ENCODE results near the gene IKBKE. TPM values are rescaled to one million over a fixed set of nuclear protein-coding genes. Genes with fewer than 3 reads are reported as not detected.

The IKBKE gene
- total and polyA plus RNA-seq, 9 donors = 0.86 to 3.9 (median 2.3) TPM

DNA sequence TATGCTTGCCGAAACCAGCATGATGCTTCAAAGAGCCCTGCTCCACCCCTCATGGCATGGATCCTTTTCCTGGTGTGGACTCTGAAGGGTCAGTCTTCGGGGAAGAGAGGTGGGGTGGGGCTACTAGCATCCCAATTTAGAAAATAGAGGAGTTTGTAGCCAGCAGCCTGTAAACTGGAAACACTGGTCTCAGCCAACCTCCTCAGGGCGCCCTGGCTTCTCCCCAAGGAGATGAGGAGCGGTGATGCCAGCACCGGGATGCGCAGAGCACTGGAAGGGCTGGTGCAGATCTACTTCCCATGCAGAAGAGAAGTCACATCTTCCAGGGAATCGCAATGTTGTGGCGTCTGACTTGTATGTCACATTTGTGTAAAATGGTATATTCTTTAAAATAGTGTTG is 6.4 kb upstream of the IKBKE start:
- intact Hi-C loops (cut with DNase I) = no loop called here
- no peak for DNase-seq
- no peaks in the 10 kb centered on the region for H3K27me3 ChIP-seq

DNA sequence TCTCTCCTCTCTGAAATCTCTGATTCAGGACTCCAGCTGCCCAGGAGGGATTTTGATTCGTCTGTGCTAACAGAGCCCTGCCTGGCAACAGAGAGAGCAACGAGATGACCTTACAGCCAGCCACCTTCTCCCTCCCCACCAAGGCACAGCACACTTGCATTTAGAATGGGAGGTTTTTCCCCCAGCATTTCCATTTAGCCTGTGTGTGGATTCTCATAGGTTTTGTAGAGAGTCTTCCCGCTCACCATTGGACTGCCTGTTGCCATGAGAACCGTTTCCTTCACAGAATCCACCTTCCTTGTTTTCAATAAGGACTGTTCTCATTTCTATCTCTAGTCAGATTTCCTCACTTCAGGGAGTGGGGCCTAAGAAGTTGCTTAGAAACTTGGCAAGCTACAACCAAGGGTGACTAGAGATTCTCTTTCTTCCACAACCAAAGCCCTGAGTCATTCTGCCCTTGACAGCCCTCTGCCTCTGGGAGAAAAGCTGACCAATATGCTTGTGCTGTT is 5.8 kb upstream of the IKBKE start:
- WGBS, 3 donors = 53 to 69% (median 62%) methylated on average over 4 of the region's 4 CpGs
- intact Hi-C loops (cut with DNase I) = no loop called here
- H3K27me3 ChIP-seq = no peaks in the 10 kb centered on the region
- TF ChIP-seq, protein P1, sequence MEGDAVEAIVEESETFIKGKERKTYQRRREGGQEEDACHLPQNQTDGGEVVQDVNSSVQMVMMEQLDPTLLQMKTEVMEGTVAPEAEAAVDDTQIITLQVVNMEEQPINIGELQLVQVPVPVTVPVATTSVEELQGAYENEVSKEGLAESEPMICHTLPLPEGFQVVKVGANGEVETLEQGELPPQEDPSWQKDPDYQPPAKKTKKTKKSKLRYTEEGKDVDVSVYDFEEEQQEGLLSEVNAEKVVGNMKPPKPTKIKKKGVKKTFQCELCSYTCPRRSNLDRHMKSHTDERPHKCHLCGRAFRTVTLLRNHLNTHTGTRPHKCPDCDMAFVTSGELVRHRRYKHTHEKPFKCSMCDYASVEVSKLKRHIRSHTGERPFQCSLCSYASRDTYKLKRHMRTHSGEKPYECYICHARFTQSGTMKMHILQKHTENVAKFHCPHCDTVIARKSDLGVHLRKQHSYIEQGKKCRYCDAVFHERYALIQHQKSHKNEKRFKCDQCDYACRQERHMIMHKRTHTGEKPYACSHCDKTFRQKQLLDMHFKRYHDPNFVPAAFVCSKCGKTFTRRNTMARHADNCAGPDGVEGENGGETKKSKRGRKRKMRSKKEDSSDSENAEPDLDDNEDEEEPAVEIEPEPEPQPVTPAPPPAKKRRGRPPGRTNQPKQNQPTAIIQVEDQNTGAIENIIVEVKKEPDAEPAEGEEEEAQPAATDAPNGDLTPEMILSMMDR (IDR thresholded peaks at IDR 0.05) = no peak
- no peak for TF ChIP-seq POLR2A (IDR thresholded peaks at IDR 0.05)
- TF ChIP-seq EP300 (IDR thresholded peaks at IDR 0.05) = no peak
- no peaks in the 10 kb centered on the region for H3K36me3 ChIP-seq
- no peak overlapping the region for H3K4me3 ChIP-seq
- peaks cover 1% of the 10 kb centered on the region for H3K4me1 ChIP-seq (ENCODE audit: insufficient read depth)
- H3K9me3 ChIP-seq = no peaks in the 10 kb centered on the region
- H3K27ac ChIP-seq = no peak overlapping the region
- DNase-seq = peak in 1 of 5 donors; percentile 56

More for the DNA sequence above, 6.4 kb upstream of the IKBKE start:
- Histone ChIP-seq H3K4me1 (ENCODE audit: insufficient read depth) (peaks cover 1% of the 10 kb centered on the region), H3K4me3 (no peak overlapping the region), H3K9me3 (no peaks in the 10 kb centered on the region), H3K27ac (no peak overlapping the region), H3K36me3 (no peaks in the 10 kb centered on the region)
- TF ChIP-seq, protein P1 (IDR thresholded peaks at IDR 0.05) = no peak
- TF ChIP-seq POLR2A (IDR thresholded peaks at IDR 0.05) = no peak
- no peak for TF ChIP-seq EP300 (IDR thresholded peaks at IDR 0.05)
- 94 to 96% (median 95%) methylated on average over 8 of the region's 8 CpGs for WGBS, 3 donors

DNA sequence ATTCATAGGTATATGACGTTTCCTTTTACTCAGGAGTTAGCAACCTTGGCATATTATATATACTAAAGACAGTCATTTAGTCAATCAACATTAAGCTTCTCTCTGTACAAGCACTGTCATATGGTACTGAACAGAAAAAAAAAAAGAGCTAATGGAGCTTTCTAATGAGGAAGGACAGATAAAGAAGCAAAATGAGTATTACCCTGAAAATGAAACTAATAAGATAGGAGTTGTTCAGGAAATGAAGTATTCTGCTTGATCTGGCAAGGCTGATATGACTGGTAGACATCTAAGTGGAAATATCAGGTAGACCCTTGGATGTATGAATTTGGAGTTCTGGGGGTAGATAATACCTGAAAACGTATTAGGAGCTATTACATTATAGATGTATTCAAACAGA is 4.3 kb upstream of the IKBKE start:
- no peaks in the 10 kb centered on the region for H3K27me3 ChIP-seq
- WGBS, 3 donors = 52 to 65% (median 52%) methylated on average over 2 of the region's 2 CpGs
- no peak overlapping the region for H3K4me3 ChIP-seq
- H3K4me1 ChIP-seq (ENCODE audit: insufficient read depth) = peaks cover 9% of the 10 kb centered on the region
- no peak for DNase-seq
- TF ChIP-seq POLR2A (IDR thresholded peaks at IDR 0.05) (no peak), EP300 (IDR thresholded peaks at IDR 0.05) (no peak)
- TF ChIP-seq, protein P1 (IDR thresholded peaks at IDR 0.05) = no peak
- intact Hi-C loops (cut with DNase I) = no loop called here
- H3K27ac ChIP-seq = no peak overlapping the region
- no peaks in the 10 kb centered on the region for H3K36me3 ChIP-seq
- H3K9me3 ChIP-seq = no peaks in the 10 kb centered on the region

DNA sequence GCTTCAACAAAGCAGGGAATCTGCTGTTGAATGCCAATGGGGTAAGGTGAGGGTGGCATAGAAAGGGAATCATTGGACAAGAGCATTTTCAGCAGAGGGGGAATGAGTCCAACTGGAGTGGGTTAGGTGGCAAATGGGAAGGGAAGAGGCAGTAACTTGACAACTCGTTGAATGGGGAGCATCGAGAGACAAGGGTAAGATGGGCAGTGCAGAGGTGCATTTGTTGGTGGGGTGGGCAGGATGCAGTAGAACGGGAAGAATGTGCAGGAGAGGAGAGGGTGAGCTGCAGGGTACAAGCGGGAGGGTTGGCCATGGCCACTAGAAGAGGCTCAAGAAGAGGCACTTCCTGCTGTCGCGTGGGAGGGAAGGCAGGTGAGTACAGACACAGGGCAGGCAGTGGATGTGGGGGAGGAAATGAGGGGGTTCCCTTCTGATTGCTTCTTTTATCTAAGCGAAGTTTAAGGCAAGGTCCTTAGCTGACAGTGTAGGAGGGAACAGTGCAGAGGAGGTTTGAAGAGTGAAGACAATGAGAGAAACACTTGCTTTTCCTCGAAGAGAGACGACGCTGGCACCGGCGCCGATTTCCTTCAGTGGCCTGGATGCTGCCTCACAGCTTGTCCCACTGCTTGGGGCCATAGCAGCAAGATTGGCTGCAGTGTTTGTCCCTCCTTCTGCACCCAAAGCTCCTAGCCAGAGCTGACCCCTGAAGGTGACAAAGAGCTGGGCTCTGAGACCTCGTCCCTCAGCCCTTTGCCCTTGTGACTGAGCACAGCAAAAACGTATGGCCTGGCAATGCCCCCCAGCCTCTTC is 3.2 kb upstream of the IKBKE start:
- H3K4me3 ChIP-seq = no peak overlapping the region
- no peaks in the 10 kb centered on the region for H3K9me3 ChIP-seq
- no peak for DNase-seq
- H3K27ac ChIP-seq = no peak overlapping the region
- H3K27me3 ChIP-seq = no peaks in the 10 kb centered on the region
- peaks cover 9% of the 10 kb centered on the region for H3K4me1 ChIP-seq (ENCODE audit: insufficient read depth)
- intact Hi-C loops (cut with DNase I) = no loop called here
- H3K36me3 ChIP-seq = no peaks in the 10 kb centered on the region
- 6 to 18% (median 13%) methylated on average over 15 of the region's 15 CpGs for WGBS, 3 donors
- TF ChIP-seq POLR2A (IDR thresholded peaks at IDR 0.05) (no peak), EP300 (IDR thresholded peaks at IDR 0.05) (no peak)
- TF ChIP-seq, protein P1 (IDR thresholded peaks at IDR 0.05) = no peak
